ENCODE results near the gene GPR37. TPM values are rescaled to one million over a fixed set of nuclear protein-coding genes. Genes with fewer than 3 reads are reported as not detected.

GPR37 gene, protein sequence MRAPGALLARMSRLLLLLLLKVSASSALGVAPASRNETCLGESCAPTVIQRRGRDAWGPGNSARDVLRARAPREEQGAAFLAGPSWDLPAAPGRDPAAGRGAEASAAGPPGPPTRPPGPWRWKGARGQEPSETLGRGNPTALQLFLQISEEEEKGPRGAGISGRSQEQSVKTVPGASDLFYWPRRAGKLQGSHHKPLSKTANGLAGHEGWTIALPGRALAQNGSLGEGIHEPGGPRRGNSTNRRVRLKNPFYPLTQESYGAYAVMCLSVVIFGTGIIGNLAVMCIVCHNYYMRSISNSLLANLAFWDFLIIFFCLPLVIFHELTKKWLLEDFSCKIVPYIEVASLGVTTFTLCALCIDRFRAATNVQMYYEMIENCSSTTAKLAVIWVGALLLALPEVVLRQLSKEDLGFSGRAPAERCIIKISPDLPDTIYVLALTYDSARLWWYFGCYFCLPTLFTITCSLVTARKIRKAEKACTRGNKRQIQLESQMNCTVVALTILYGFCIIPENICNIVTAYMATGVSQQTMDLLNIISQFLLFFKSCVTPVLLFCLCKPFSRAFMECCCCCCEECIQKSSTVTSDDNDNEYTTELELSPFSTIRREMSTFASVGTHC
- total RNA-seq (under 1 TPM in 1 of 4 donors, not detected in 3; 0.09 TPM), polyA plus RNA-seq (0.09 TPM)
- long read RNA-seq, donor 1, partial matches to known transcripts = 0 of 1 reads
- long read RNA-seq, donor 1, other reads (novel, unspliced or antisense) = 0 of 1 reads
- long read RNA-seq, donor 2, partial matches to known transcripts = 0 of 1 reads
- long read RNA-seq, donor 2, other reads (novel, unspliced or antisense) = 0 of 1 reads
- long read RNA-seq, donor 3 = 0 reads
- long read RNA-seq, donor 4 = 0 reads

DNA sequence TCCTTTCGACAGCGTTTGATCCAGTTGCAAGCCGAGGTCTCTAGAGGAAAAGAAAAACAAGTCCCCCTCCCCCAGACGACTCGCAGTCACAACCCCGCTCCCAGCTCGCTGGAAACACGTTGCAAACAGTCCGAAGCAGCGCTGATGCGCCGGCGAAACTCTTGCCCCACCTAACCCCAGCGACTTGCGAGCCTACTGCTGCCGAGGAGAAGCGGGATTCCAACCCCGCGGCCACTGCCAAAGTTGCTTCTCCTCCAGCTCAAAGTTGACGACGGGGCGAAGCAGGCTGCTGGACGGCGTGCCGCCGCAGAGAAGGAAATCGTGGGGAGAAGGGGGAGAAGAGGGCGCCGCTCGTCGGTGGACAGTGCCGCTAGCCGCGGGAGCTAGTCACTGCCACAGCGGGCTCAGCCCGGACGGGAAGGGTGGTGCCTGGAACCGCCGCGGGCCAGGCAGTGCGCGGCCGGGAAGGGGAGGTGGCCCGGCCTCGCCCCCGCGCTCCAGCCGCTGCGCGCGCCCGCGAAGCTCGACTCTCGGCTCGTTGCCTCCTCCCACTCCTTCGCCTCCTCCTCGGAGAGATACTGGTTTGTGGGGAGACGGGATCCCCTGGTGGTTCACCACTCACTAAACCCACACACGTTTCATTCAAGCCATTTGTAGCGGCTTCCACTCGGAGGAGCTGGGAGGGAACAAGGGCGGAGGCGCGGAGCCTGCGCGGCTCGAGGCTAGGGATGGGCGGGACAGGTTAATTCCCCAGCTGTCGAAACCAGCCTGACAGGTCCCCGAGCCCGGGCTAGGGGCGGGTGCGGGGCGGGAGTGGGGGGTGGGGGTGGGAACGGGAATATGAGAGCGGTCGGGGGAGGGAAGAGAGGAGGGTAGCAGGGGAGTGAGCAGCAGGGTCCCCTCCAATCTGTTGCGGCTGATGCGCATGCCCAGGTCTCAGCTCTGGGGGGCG, at the start of gene GPR37:
TSS of gene GPR37 (minus strand) at position 392 of the 952 bp plus-strand sequence. CDS start 816 bp downstream, outside the sequence.
- no peaks in the 10 kb centered on the region for H3K9me3 ChIP-seq (ENCODE audit: control insufficient read depth, low read length)
- H3K27ac ChIP-seq (ENCODE audit: low read length) = no peak within 1 kb of the TSS
- DNase-seq (peak; percentile 38 to 64 (median 59)), ATAC-seq (peak; percentile 90 to 98)
- peak within 1 kb of the TSS; percentile 35 for H3K4me3 ChIP-seq (ENCODE audit: low read length)
- H3K4me1 ChIP-seq (ENCODE audit: control insufficient read depth, insufficient read depth, low read length) = peaks cover 7% of the 10 kb centered on the region
- intact Hi-C loops (cut with DNase I) = no loop called here
- no peaks in the 10 kb centered on the region for H3K27me3 ChIP-seq (ENCODE audit: control insufficient read depth, insufficient read depth)
- WGBS = 2% methylated on average over 81 of the region's 81 CpGs

DNA sequence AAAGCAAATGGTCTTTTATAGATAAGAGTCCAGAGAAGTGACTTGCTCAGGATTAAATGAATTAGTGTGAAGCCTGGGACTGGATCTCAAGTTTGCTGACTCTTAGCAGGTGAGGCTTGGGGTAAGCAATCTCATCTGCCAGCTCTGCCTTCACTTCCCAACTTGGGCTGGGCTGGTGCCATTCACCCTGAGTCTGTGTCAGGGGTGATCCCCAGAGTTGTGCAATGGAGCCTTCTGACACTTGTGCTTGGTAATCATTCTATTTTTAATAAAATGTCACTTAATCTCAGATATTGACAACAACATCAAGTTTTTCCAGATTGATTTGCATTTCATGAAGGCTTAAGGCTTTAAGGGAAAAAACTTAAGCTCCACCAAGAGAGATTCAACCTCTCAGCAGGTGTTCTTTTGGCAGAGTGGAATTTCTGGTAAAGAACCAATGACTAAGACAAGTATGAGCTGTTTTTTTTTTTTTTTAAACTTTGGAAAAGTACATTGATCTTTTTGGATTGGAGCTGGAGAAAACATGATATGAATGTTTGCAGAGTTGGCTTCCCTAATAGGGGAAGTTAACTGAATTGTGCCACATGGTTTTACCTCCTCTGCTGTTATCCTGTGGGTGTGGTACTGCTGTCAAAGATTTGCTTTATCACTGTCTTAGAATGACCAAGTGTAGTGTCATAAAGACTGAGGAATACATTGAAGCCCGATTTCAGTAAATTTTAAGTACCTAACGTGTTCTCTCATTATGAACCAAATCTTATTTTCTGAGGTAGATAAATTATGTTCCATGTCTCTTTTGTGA, 48.6 kb upstream of the GPR37 start:
- H3K4me3 ChIP-seq (ENCODE audit: low read length) = no peak overlapping the region
- no peak for ATAC-seq
- no peaks in the 10 kb centered on the region for H3K4me1 ChIP-seq (ENCODE audit: control insufficient read depth, insufficient read depth, low read length)
- no peak for DNase-seq
- H3K27me3 ChIP-seq (ENCODE audit: control insufficient read depth, insufficient read depth) = no peaks in the 10 kb centered on the region
- no peaks in the 10 kb centered on the region for H3K9me3 ChIP-seq (ENCODE audit: control insufficient read depth, low read length)
- intact Hi-C loops (cut with DNase I) = no loop called here
- H3K27ac ChIP-seq (ENCODE audit: low read length) = no peak overlapping the region
- WGBS = 94% methylated on average over 2 of the region's 2 CpGs

DNA sequence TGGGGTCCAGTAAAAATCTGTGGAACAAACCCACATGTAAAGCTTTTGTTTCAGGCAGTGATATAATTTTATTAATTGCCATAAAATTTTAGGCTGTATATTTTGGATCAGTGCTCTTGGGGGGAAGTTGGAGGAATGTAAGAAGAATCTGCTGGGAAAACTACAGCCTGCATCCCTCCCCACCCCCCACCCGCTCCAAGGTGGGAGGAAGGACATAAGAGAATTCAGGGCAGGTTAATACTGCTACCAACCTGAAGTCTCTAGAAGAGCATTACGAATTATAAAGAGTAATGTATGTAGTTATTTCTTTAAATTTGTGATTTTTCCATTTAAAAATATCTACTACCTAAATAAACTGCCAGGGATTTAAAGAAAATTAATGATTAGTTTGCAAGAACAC, 47.2 kb upstream of the GPR37 start:
- no peak for ATAC-seq
- no peak for DNase-seq
- intact Hi-C loops (cut with DNase I) = no loop called here
- no peaks in the 10 kb centered on the region for H3K9me3 ChIP-seq (ENCODE audit: control insufficient read depth, low read length)
- no peak overlapping the region for H3K4me3 ChIP-seq (ENCODE audit: low read length)
- H3K4me1 ChIP-seq (ENCODE audit: control insufficient read depth, insufficient read depth, low read length) = no peaks in the 10 kb centered on the region
- no peak overlapping the region for H3K27ac ChIP-seq (ENCODE audit: low read length)
- H3K27me3 ChIP-seq (ENCODE audit: control insufficient read depth, insufficient read depth) = no peaks in the 10 kb centered on the region
- 84% methylated on average over 2 of the region's 2 CpGs for WGBS

DNA sequence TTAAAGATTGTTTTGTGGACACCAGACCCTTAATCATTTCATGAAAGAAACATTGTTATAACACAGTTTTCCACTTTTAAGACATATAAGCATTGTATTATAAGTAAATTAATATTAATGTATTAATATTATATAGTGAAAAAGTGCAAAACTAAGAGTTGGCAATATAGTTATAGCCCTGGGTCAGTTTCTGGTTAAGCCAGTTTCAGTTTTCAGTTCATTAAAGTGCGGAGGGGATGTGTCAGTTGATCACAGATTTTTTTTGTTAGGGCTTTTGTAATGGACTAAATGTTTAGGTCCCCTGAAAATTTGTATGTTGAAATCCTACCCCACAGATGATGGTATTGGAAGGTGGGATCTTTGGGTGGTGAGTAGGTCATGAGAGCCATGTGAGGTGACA, 45.7 kb upstream of the GPR37 start:
- Histone ChIP-seq H3K4me3 (ENCODE audit: low read length) (no peak overlapping the region), H3K4me1 (ENCODE audit: control insufficient read depth, insufficient read depth, low read length) (no peaks in the 10 kb centered on the region), H3K27me3 (ENCODE audit: control insufficient read depth, insufficient read depth) (no peaks in the 10 kb centered on the region), H3K9me3 (ENCODE audit: control insufficient read depth, low read length) (no peaks in the 10 kb centered on the region), H3K27ac (ENCODE audit: low read length) (no peak overlapping the region)
- DNase-seq (no peak), ATAC-seq (no peak)
- intact Hi-C loops (cut with DNase I) = no loop called here
- WGBS = 90% methylated on average over 1 of the region's 1 CpG

DNA sequence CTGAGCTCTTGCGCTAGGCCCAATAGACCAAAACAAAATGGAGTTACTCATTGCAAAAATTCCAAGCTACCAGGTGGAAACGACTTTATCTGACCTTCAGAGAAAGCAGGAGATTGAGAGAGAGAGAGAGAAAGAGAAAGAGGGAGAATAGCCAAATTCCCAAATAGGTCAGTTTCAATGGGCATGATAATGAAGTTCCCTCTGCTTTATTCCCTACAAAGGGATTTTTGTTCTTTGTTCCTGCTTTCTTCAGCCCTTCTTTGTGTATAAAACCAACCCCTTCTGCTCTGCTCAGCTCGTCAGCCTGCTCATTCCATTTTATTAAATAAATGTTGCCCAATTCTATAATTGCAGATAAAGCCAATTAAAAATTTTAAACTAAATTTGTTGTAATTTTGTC, 45.0 kb upstream of the GPR37 start:
- H3K27ac ChIP-seq (ENCODE audit: low read length) = no peak overlapping the region
- DNase-seq (no peak), ATAC-seq (no peak)
- H3K27me3 ChIP-seq (ENCODE audit: control insufficient read depth, insufficient read depth) = no peaks in the 10 kb centered on the region
- no peak overlapping the region for H3K4me3 ChIP-seq (ENCODE audit: low read length)
- WGBS = 63% methylated on average over 3 of the region's 3 CpGs
- H3K9me3 ChIP-seq (ENCODE audit: control insufficient read depth, low read length) = no peaks in the 10 kb centered on the region
- intact Hi-C loops (cut with DNase I) = no loop called here
- H3K4me1 ChIP-seq (ENCODE audit: control insufficient read depth, insufficient read depth, low read length) = no peaks in the 10 kb centered on the region

DNA sequence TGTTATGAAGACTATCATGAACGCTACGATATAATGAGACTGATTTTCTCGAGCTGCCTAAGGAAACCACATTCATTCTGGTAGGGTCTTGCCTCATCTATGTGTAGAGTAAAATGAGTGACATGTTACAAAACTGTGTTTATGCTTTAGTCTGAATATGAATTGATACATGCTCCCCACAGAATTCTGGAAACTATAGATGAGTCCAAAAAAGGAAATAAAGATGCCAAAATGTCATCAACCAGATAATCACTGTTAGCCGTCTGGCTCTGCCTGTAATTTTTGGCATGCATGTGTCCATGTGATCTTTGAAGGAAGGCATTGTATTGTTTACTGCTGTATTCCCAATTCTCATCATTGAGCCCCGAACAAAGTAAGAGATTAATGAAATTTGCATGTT, 42.6 kb upstream of the GPR37 start:
- DNase-seq = no peak
- Histone ChIP-seq H3K9me3 (ENCODE audit: control insufficient read depth, low read length) (no peaks in the 10 kb centered on the region), H3K4me3 (ENCODE audit: low read length) (no peak overlapping the region), H3K27me3 (ENCODE audit: control insufficient read depth, insufficient read depth) (no peaks in the 10 kb centered on the region), H3K27ac (ENCODE audit: low read length) (no peak overlapping the region), H3K4me1 (ENCODE audit: control insufficient read depth, insufficient read depth, low read length) (peaks cover 1% of the 10 kb centered on the region)
- no peak for ATAC-seq
- intact Hi-C loops (cut with DNase I) = no loop called here
- 77% methylated on average over 5 of the region's 5 CpGs for WGBS

DNA sequence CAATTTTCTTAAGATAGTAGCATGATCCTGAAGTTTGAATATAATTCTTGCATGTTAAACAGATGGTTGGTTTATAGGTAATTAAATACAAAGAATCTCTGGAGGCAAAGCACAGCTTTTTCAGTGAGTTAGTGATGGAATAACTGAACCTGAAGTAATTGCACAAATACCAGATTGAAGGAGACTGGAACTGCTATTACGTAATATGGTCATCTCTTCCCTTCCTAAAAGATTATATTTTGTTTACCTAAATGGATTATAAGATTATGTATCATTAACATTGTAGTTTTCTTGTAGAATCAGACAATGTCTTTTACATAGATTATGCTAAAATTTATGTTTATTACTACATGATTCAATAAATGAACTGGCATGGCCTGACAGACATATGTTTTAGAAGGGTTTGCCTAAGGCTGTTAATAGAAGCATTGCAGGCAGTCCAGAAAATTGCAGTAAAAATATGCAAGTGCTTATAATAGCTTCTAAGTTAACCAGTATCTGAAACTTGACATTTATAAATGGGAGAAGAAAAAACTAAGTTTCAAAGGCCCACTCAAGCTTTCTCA, 35.8 kb upstream of the GPR37 start:
- intact Hi-C loops (cut with DNase I) = no loop called here

DNA sequence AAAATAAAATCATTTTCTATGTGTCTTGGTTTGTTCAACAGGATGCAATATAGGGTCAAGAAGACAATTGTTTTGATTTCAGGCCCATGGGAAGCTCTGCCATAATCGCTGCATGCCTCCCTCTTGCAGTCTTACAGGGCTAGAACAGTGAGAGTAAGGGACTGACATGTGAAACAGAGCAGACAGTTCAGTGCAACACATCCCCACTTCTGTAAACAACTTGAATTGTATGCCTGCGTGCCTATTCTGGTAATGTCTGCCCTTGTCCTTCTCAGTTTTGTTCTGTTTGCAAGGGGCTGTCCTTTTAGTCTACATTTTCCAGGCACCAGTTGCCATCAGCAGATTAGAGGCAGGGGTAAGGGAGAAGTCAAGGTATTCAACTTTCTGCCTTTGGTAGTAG, 34.8 kb upstream of the GPR37 start:
- H3K4me1 ChIP-seq (ENCODE audit: control insufficient read depth, insufficient read depth, low read length) = peaks cover 1% of the 10 kb centered on the region
- WGBS = 55% methylated on average over 2 of the region's 2 CpGs
- H3K27me3 ChIP-seq (ENCODE audit: control insufficient read depth, insufficient read depth) = no peaks in the 10 kb centered on the region
- H3K27ac ChIP-seq (ENCODE audit: low read length) = no peak overlapping the region
- no peaks in the 10 kb centered on the region for H3K9me3 ChIP-seq (ENCODE audit: control insufficient read depth, low read length)
- ATAC-seq (no peak), DNase-seq (no peak)
- intact Hi-C loops (cut with DNase I) = no loop called here
- no peak overlapping the region for H3K4me3 ChIP-seq (ENCODE audit: low read length)

More for the DNA sequence above, 35.8 kb upstream of the GPR37 start:
- peaks cover 1% of the 10 kb centered on the region for H3K4me1 ChIP-seq (ENCODE audit: control insufficient read depth, insufficient read depth, low read length)
- H3K4me3 ChIP-seq (ENCODE audit: low read length) = no peak overlapping the region
- no peaks in the 10 kb centered on the region for H3K27me3 ChIP-seq (ENCODE audit: control insufficient read depth, insufficient read depth)
- H3K27ac ChIP-seq (ENCODE audit: low read length) = no peak overlapping the region
- H3K9me3 ChIP-seq (ENCODE audit: control insufficient read depth, low read length) = no peaks in the 10 kb centered on the region
- ATAC-seq (no peak), DNase-seq (no peak)
- 87% methylated on average over 1 of the region's 1 CpG for WGBS

DNA sequence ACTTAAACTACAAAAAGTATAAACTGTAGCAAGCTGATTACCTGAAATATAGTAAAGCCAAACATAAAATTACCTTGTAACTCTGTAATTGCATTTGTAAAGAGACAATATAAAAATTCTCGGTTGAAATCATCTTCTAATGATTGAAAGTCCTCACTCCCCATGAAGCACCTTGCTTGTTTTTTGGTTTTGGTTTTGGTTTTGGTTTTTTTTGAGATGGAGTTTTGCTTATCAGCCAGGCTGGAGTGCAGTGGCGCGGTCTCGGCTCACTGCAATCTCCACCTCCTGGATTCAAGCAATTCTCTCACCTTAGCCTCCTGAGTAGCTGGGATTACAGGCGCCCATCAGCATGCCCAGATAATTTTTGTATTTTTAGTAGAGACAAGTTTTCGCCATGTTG, 33.9 kb upstream of the GPR37 start:
- Histone ChIP-seq H3K9me3 (ENCODE audit: control insufficient read depth, low read length) (no peaks in the 10 kb centered on the region), H3K27ac (ENCODE audit: low read length) (no peak overlapping the region), H3K4me3 (ENCODE audit: low read length) (no peak overlapping the region), H3K27me3 (ENCODE audit: control insufficient read depth, insufficient read depth) (no peaks in the 10 kb centered on the region), H3K4me1 (ENCODE audit: control insufficient read depth, insufficient read depth, low read length) (no peaks in the 10 kb centered on the region)
- ATAC-seq (no peak), DNase-seq (no peak)
- 90% methylated on average over 6 of the region's 6 CpGs for WGBS
- intact Hi-C loops (cut with DNase I) = no loop called here

DNA sequence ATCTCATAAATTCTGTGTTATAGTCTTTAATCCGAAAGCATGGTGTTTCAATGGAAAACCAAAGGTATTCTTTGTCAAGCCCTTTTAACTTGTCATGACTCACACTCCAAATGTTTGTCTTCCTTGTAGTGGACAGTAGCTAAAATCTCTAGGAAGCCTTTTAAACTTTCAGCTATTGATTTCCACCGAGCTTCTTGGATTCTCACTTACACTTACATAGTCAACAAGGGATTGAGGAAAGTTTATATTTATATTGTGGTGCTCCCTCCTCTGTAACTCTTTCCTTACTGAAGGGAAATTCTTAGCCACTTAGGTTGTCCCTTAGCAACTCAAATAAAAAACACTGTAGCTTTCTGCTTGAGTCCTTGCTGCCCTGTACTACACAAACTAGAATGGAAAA, 31.2 kb upstream of the GPR37 start:
- Histone ChIP-seq H3K27ac (ENCODE audit: low read length) (no peak overlapping the region), H3K9me3 (ENCODE audit: control insufficient read depth, low read length) (no peaks in the 10 kb centered on the region), H3K4me1 (ENCODE audit: control insufficient read depth, insufficient read depth, low read length) (no peaks in the 10 kb centered on the region), H3K4me3 (ENCODE audit: low read length) (no peak overlapping the region), H3K27me3 (ENCODE audit: control insufficient read depth, insufficient read depth) (no peaks in the 10 kb centered on the region)
- intact Hi-C loops (cut with DNase I) = no loop called here
- 75% methylated on average over 2 of the region's 2 CpGs for WGBS
- ATAC-seq (no peak), DNase-seq (no peak)

All from right cardiac atrium (tissue), 5 donors.